ENCODE results near the gene CNOT6.
"Not testable (repeated sequence)": the region's sequence is repeated elsewhere in the genome, so short reads cannot be mapped to it uniquely, and the experiment has no call there.

CNOT6 gene

DNA sequence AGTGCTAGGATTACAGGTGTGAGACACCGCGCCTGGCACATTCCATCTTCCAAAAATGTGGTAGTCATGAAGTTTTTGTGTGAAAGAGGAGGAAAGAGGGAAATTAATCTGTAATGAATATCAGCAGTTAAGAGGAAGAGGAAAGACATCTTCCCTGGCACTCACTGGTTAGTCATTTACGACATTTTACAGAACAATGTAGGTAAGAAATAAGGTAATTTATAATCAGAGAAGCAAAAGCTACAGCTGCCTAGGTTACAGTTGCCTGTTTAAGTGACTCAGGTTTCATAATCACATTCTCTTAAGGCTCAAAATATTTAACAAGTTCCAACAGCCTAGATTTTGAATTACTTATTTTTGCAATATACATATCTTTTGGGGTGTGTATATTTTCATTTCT, 26.9 kb downstream of the CNOT6 start:
- no peak for DNase-seq

DNA sequence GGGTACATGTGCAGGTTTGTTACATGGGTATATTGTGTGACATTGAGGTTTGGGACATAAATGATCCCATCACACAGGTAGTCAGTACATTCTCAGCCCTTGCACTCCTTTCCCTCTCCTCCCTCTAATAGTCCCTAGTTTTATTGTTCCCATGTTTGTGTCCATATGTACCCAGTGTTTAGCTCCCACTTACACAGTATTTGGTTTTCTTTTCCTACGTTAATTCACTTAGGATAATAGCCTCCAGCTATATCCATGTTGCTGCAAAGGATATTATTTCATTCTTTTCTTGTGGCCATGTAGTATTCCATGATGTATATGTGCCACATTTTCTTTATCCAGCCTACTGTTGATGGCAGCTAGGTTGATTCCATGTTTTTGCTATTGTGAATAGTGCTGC, 27.4 kb downstream of the CNOT6 start:
- DNase-seq = no peak

DNA sequence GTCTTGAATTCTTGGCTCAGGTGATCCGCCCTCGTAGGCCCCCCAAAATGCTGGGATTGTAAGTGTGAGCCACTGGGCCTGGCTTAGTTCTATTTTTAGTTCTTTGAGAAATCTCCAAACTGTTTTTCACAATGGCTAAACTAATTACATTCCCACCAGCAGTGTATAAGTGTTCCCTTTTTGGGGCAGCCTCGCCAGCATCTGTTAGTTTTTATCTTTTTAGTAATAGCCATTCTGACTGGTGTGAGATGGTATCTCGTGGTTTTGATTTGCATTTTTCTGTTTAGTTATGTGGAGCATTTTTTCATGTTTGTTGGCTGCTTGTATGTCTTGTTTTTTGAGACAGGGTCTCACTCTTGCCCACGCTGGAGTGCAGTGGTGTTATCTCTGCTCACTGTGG, 28.2 kb downstream of the CNOT6 start:
- no peak for DNase-seq

DNA sequence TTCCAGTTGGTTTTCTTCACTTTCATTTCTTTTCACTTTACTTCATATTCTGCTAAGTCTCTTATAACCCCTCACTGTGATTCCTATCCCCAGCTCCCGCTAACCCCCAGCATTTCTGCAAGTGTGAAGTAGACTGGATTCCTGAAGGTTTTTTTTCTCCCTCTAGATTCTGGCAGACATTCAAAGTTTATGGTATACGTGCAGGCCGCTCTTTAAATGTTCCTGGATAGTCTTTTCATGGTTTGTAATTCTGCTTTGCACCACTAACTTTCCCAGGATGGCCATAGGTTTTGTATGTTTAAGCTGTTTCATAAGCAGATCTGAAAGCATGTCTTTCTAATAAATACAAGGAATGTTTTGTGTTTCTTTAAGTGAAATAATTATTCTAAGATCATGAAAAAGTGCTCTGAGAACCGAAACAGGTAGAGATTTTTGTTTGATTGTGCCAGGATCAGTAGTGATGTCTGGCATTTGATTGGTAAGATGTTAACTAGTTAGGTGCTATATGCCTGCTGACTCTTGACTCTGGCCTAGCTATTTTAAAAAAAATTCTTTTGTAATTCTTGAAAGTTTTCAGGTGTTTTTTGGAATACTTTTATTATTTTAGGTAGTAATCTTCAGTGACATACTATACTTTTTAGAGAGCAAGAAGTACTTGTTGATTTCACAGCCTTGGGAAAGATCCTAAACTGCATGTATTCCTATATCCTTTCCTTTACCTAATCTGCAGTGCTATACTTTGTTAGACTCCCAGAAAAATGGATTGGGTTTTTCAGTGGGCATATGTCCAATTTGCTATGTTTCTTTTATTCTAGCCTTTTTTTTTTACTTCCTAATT, 29.7 kb downstream of the CNOT6 start:
- DNase-seq = no peak

DNA sequence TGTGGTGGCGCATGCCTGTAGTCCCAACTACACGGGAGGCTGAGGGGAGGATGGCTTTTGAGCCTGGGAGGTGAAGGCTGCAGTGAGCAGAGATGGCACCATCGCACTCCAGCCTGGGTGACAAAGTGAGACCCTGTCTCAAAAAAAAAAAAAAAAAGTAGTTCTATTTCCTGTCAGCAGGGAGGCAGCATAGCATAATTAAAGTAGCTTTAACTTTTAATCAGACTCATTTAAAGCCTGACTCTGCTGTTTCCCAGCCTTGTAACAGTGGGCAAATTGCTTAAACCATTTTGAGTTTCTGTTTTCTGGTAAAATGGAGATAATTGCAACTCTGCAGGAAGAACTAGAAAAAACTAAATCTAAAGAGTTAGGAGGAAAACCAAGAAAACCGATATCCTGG, 31.2 kb downstream of the CNOT6 start:
- DNase-seq = no peak

DNA sequence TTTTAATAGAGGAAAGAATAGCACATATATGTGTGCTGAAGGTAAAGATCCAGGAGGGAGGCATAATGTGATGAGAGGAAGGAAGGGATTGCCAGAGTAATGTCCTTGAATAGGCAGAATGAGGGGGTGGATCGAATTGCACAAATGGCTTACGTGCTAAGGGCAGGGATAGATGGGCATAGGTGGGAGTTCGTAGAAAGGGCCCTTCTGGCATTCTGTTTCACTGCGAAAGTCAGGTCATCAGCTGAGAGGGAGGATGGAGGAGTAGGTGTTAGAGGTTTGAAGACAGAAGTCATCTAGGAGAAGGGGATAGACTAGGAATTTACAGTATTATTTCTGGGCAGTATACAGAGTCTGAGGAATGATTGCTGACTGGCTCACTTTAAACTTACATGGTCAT, 32.1 kb downstream of the CNOT6 start:
- no peak for DNase-seq

DNA sequence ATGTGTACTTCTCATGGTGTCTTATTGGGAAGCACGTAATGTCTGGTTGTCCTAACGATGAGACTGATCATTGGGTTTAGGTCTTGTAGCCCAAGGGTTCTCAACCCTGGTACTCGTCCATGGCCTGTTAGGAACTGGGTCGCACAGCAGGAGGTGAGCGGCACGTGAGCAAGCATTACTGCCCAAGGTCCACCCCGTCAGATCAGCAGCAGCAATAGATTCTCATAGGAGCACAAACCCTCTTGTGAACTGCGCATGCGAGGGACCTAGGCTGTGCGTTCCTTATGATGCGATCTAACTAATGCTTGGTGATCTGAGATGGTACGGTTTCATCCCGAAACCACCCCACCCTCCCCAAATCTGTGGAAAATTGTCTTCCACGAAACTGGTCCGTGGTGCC, 33.5 kb downstream of the CNOT6 start:
- no peak for DNase-seq

DNA sequence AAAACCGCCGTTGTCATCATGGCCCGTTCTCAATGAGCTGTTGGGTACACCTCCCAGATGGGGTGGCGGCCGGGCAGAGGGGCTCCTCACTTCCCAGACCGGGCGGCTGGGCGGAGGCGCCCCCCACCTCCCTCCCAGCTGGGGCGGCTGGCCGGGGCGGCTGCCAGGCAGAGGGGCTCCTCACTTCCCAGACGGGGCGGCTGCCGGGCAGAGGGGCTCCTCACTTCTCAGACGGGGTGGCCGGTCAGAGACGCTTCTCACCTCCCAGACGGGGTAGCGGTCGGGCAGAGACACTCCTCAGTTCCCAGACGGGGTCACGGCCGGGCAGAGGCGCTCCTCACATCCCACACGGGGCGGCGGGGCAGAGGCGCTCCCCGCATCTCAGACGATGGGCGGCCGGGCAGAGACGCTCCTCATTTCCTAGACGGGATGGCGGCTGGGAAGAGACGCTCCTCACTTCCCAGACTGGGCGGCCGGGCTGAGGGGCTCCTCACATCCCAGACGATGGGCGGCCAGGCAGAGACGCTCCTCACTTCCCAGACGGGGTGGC, 36.9 kb downstream of the CNOT6 start:
- not testable (repeated sequence) for DNase-seq

DNA sequence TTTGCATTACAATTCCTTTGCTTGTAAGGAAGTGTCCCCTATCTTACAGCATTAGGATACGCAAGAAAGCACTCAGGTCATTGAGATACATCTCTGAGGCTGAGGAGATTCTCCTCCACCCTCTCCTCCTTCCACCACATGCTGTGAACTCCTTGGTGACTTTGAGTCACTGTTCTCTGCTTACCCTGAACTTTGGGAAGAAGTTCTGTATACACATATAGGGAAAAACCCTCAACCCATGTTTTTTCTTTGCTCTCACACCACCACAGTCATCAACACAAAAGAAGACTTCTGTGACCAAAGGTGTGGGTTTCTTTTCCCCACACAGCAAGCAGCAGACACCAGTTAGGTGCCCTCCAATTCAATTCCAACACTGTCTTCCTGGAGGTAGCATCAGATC, 38.1 kb downstream of the CNOT6 start:
- no peak for DNase-seq

DNA sequence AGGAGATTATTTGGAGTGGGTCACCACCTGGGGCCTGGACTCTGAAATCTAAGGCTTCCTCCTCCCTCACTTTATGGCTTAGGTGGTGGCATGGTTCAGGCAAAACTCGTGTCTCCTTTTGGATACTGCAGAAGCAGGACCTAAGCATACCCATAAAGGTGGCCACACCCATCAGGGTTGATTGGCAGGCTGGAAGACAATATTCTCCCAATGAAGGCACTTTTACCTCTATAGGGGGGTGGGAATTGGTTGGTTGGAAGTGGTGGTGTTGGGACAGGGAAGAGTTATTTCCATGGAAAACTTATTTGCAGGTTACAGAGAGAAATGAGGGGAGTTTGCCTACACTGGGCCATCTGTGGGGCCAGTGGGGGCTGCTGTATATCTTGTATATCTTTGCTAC, 39.7 kb downstream of the CNOT6 start:
- DNase-seq = no peak

DNA sequence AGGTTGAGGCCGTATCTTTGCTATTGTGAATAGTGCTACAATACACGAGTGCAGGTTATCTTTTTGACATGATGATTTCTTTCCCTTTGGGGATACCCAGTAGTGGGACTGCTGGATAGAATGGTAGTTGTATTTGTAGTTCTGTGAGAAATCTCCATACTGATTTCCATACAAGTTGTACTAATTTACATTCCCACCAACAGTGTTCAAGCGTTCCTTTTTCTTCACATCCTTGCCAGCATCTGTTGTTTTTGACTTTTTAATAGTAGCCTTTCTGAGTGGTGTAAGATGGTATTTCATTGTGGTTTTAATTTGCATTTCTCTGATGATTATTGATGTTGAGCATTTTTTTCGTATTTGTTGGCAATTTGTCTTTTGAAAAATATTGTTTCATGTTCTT, 41.4 kb downstream of the CNOT6 start:
- DNase-seq = no peak

DNA sequence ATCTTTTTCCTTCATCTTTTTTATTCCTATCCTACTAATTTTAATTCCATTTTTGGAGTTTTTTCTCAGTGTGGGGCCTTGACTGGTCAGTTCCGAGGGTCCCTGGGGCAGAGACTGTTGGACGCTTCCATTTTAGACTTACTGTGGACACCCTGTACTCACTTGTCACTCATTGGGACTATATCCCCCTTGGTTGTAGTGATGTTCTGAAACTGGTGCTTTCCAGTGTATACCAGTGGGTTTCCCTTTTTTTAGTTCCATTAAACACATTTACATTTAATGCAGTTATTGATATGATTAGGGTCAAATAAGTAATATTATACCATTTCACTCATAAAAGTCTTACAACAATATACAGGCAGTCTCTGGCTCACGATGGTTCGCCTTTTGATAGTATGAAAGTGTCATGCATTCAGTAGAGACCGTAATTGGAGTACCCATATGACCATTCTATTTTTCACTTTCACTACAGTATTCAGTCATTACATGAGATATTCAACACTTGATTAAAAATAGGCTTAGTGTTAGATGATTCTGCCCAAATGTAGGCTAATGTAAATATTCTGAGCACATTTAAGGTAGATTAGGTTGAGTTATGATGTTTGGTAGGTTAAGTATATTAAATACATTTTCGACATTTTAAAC, 46.0 kb downstream of the CNOT6 start:
- no peak for DNase-seq

DNA sequence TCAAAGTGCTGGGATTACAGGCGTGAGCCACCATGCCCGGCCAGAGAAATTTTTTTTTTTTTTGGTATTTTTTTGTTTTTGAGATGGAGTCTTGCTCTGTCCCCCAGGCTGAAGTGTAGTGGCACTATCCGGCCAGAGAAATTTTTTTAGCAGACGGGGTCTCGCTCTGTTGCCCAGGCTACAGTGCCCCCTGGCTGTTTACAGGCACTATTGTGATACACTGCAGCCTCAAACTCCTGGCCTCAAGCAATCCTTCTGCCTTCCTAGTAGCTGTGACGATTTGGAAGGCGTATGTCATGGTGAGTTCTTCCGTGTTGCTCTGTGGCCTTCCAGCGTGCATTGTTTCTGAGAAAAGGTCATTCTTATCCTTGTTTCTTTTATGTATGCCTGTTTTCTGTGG, 47.5 kb downstream of the CNOT6 start:
- peak; percentile 3 for DNase-seq

DNA sequence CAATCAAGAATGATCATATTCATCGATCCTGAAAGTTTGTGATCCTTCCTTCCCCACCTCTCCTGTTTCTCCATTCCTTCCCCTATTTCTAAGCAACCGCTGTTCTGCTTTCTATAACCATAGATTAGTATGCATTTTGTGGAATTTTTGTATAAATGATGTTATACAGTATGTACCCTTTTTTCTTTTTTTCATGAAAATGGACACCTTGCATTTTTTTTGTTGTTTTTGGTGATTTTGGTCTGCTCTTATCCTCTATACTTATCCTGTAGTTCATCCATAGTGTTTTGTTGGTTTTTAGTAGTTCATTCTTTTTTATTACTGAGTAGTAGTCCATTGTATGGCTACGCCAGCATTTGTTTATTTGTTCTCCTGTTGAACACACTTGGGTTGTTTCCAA, 51.1 kb downstream of the CNOT6 start:
- no peak for DNase-seq

DNA sequence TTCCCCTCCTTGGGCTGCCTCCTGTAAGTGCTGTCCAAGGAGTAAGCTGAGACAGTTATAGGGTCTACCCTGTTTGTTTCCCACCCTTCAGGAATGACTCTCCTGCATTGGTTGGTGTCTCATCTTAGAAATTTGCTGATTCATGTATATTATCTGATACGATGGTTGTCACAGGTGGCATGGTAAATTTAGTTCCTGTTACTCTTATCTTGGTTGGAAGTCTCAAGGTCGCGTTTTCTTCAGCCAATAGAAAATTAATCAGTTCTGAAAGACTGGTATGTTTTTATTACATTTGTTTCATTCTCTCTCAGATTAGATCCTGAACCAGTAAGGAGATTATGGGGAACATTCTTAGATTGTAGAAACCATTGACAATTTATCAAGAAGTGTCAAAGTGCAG, 54.4 kb downstream of the CNOT6 start:
- no peak for DNase-seq

DNA sequence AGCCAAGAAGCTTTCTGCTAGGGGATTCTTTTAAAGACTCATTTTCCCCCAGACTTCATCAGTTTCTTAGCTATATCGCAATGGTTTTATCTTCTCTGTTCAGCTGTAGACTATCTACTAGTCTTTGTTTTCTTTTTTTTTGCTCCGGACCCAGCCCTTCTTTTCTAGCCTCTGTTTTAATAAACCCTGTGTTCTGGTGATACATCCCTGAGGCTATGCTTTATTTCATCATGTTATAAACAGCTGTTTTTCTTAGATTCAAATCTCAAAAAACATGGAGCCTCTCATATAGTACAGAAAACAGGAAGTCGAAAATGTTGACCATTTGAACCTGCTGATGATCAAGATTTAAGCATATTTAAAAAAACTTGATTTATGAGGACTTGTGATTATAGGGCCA, 59.4 kb downstream of the CNOT6 start:
- DNase-seq = no peak

DNA sequence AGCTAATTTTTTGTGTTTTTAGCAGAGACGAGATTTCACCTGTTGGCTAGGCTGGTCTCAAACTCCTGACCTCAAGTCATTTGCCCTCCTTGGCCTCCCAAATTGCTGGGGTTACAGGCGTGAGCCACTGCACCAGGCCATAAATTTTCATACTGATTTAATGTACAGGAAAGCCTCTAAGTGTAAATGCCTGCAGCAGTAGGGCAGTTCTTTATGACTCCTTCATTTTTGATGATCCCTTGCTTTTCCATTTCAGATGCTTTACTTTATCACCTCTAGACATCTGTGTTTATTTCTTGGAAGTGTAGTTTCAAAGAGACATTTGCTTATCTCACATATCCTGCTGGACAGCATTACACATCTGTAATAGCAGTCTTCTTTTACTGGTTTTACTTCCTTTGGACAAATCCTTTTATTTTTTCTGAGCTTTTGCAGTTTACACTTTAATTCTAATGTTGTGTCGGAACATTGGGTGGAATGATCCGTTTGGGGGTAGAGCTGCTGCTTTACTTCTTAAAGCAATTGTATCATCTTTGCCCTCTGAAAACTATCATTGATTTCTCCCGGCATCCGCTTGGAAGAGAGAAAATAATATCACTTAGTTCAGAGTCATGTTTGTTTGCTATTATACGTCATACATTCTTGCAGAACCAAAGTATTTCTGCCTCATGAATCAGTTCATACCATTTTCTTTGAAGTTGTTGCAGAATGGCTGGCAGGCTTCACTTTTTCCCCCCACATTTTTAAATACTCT, 61.2 kb downstream of the CNOT6 start:
- no peak for DNase-seq

DNA sequence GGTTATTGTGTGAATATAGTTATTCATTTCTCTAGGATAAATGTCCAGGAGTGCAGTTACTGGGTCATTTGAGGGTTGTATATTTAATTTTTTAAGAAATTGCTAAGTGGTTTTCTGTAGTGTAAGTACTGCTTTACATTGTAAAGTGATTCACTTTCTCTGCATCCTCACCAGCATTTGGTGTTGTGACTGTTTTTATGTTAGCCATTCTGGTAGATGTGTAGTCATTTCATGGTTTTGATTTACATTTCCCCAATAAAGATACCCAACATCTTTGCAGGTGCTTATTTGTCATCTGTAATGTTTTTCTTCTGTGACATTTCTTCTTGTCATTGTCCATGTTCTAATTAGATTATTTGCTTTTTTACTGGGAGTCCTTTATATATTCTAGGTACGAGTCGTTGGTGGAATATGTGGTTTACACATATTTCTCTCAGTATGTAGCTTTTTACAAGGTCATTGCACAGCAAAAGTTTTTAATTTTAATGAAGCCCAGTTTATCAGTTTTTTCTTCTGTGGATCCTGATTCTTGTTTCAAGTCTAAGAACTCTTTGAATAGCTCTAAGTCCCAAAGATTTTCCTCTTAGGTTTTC, 63.1 kb downstream of the CNOT6 start:
- DNase-seq = no peak

DNA sequence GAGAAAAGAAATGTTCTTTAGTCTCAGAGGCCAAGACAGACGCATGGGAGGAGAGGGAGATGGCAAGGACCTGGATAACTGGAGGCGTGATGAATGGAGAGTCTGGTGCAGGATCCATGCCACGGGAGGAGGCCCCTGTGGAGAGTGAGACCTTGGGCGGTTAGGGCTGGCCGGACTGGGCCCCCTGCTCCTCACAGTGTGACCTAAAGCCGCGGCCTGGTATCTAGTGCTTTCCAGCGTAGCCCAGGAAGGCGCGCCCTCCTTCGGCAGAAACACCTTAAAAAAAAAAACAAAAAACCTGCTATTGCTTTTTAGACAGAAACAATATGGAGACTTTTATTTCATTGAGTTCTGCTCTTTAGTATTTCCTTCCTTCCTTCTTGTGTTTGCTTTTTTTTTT, 64.1 kb downstream of the CNOT6 start:
- DNase-seq = no peak

DNA sequence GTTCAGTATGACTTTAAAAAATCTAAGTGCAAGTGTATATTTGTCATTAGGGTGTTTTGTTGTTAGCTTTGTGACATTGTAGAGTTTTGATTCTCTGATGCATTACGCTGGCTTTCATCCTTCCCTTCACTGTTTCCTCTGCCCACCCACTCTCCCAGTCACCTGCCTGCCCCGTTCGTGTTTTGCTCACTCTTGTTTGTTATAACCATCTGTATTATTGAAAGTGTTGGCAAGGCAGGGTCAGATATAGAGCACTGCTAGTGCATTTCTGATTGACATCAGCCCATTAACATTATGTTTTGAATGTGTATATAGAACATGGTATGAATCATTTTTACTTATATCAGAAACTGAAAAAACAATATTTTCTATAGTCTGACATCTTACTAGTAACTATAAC, 69.8 kb downstream of the CNOT6 start:
- DNase-seq = no peak

DNA sequence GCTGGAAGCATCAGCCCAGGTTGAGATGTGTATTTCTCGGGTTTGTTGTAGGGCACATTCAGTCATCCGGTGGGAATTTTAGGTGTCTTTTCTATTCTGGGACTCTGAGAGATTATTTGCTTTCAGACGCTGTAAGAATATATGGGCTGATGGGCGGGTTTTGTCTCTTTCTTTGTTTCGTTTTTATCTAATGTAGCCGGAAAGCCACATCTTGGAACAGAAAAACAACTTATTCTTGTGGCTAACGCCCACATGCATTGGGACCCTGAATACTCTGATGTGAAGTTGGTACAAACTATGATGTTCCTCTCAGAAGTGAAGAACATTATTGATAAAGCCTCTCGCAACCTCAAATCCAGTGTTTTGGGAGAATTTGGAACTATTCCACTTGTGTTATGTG, 74.7 kb downstream of the CNOT6 start:
- DNase-seq = no peak

DNA sequence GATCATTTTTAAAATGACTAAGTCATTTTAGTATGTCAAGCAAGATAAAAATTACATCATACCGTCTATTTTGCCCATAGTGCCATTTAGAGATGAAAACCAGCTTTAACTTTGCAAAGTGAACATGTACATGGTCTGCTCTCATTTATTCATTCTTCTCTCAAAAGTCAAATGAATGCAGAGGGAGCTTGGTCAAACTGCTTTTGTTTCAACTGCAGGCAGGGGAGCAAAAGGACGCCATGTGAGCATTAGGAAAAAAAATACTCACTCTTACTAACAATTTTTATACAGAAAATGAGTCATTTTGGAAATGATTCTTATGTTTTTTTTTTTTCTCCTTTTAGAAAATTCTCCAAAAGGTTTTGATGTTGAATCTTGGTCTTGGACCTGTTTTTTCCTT, 81.4 kb downstream of the CNOT6 start:
- no peak for DNase-seq

DNA sequence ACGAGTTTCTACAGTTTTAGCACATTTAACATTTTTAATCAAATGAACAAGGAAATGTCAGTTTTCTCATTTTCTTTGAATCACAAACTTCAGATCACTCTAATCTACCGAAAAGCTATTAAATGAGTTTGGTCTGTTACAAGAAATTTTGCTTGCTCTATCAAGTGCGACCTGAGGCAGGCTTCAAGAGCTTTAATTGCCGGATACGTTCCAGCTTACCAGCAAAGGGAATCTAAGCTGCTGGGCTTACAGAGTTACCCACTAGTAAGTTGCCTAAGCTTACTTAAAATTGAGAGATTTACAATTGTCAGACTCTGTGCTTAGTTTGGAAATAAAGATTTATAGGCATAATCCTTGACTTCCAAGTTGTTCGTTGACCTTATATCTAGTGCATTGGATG, 86.5 kb downstream of the CNOT6 start:
- DNase-seq = peak; percentile 12
